Measurements from ENCODE around the gene TSLP. TPM values are rescaled to one million over a fixed set of nuclear protein-coding genes. Genes with fewer than 3 reads are reported as not detected.

TSLP gene
- total RNA-seq, 1 donor from 2014 or later: 2.0 TPM

DNA sequence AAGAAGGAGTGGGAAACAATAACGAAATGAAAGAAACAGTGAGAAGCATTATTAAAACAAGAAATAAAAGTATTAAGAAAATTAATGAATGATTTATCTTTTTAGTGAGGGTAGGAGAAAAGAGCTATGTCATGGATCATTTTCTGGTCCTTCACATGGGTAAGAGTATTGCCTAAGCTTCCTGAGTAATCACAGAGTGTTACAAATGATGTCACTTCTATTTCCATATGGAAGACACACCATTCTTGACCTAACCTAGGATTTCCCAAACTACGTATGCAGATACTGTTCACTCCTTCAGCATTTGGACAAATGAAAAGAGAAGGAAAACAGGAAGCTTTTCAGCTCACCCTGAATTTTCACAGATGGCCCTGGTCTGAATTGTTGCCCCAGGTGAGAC lies 3.3 kb upstream of the TSLP start:
- Histone ChIP-seq H3K27ac (no peak overlapping the region), H3K9me3 (no peaks in the 10 kb centered on the region), H3K36me3 (no peaks in the 10 kb centered on the region), H3K4me1 (no peaks in the 10 kb centered on the region), H3K4me3 (no peak overlapping the region), H3K27me3 (no peaks in the 10 kb centered on the region)
- TF ChIP-seq CTCF (IDR thresholded peaks at IDR 0.05) (no peak), POLR2AphosphoS5 (IDR thresholded peaks at IDR 0.05; ENCODE audit: insufficient read depth in 1 of 2, low read depth in 1 of 2) (no peak), POLR2A (IDR thresholded peaks at IDR 0.05) (no peak)
- DNase-seq (ENCODE audit: extremely low spot score in 2 of 2): no peak
- intact Hi-C loops (cut with DNase I): no loop called here

DNA sequence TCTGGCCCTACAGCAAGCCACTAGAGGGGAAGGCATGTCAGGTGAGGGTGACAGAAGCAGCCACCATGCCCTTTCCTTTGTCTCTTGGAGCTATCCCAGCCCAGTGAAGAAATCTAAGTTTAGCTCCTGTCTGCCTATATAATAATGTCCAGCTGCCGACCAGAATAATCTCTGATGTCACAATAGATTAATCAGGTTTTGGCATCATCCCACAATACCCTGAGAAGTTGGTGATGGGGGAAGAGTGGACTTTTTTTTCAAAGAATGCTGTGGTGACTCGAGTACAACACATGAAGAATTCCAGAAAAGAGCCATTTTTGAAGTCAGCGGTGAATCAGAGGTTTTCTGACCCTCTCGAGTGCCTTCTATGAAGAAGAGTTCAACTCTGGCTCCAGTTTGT lies 1.7 kb upstream of the TSLP start:
- H3K9me3 ChIP-seq: no peaks in the 10 kb centered on the region
- TF ChIP-seq CTCF (IDR thresholded peaks at IDR 0.05): no peak
- TF ChIP-seq POLR2AphosphoS5 (IDR thresholded peaks at IDR 0.05; ENCODE audit: insufficient read depth in 1 of 2, low read depth in 1 of 2): no peak
- TF ChIP-seq POLR2A (IDR thresholded peaks at IDR 0.05): no peak
- intact Hi-C loops (cut with DNase I): no loop called here
- H3K36me3 ChIP-seq: no peaks in the 10 kb centered on the region
- DNase-seq (ENCODE audit: extremely low spot score in 2 of 2): no peak
- no peaks in the 10 kb centered on the region for H3K27me3 ChIP-seq
- peaks cover 12% of the 10 kb centered on the region for H3K4me1 ChIP-seq
- no peak overlapping the region for H3K27ac ChIP-seq
- no peak overlapping the region for H3K4me3 ChIP-seq

DNA sequence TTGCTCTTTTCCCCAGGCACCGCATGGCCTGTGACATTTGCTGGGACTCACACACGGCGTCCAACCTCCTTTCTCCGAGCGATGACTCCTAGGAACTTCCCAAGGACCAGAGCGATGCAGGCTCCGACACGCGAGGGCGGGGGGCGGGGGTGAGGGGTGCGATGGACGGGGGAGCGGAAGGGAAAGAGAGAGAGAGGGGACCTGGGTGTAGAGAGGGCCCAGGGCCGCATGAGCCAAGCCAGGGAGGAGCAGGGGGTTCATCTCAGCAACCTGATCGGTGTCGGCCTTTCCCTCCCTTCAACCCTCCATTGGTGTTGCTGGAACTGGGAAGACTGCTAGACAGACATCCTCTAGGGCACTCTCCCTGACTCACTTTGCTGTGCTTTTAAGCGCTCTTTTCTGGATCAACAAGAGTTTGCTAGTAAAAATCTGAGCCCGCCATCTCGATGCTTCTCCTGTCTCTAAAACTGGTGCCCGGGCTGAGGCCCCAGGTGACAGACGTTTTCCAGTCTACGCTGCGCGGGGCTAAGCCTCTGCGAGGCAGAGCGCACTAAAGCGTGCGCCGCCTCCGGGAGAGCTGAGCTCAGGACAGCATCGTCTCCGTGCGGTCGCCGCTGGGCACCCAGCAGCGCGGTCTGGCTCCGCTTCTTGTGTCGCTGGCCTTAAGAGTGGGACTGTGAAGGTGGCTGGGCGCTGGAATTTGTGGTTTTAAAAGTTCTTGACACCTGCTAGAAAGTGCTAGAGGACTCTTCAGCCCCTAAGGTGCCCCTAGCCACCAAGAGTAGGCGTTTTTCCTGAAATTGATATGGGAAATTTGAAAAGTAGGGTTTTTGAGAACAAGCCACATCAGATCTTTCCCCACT lies 1.0 kb upstream of the TSLP start:
- no peak for TF ChIP-seq POLR2AphosphoS5 (IDR thresholded peaks at IDR 0.05; ENCODE audit: insufficient read depth in 1 of 2, low read depth in 1 of 2)
- TF ChIP-seq POLR2A (IDR thresholded peaks at IDR 0.05): no peak
- TF ChIP-seq CTCF (IDR thresholded peaks at IDR 0.05): no peak
- no peak for DNase-seq (ENCODE audit: extremely low spot score in 2 of 2)
- H3K27ac ChIP-seq: no peak overlapping the region
- peak overlapping the region in 1 of 2 donors; percentile 6 for H3K4me3 ChIP-seq
- no peaks in the 10 kb centered on the region for H3K27me3 ChIP-seq
- intact Hi-C loops (cut with DNase I): no loop called here
- H3K9me3 ChIP-seq: no peaks in the 10 kb centered on the region
- H3K36me3 ChIP-seq: no peaks in the 10 kb centered on the region
- H3K4me1 ChIP-seq: peaks cover 17% of the 10 kb centered on the region

- H3K9me3 ChIP-seq: no peaks in the 10 kb centered on the region
- peak overlapping the region; percentile 62 for H3K27ac ChIP-seq
- H3K4me3 ChIP-seq: peak overlapping the region; percentile 46 to 54
- DNase-seq (ENCODE audit: extremely low spot score in 2 of 2): no peak
- no peaks in the 10 kb centered on the region for H3K27me3 ChIP-seq
- peak in 1 of 2 donors; percentile 31 for TF ChIP-seq POLR2AphosphoS5 (IDR thresholded peaks at IDR 0.05; ENCODE audit: insufficient read depth in 1 of 2, low read depth in 1 of 2)
- no peak for TF ChIP-seq CTCF (IDR thresholded peaks at IDR 0.05)
- H3K4me1 ChIP-seq: peaks cover 17% of the 10 kb centered on the region
- intact Hi-C loops (cut with DNase I): no loop called here
- no peaks in the 10 kb centered on the region for H3K36me3 ChIP-seq
Observed at GRCh38 chr5:111072949-111073682, 1.6 kb downstream of the TSLP start.

- Histone ChIP-seq H3K36me3 (no peaks in the 10 kb centered on the region), H3K27me3 (no peaks in the 10 kb centered on the region), H3K4me1 (peaks cover 17% of the 10 kb centered on the region), H3K27ac (no peak overlapping the region), H3K4me3 (peak overlapping the region; percentile 46 to 54), H3K9me3 (no peaks in the 10 kb centered on the region)
- intact Hi-C loops (cut with DNase I): no loop called here
- TF ChIP-seq POLR2AphosphoS5 (IDR thresholded peaks at IDR 0.05; ENCODE audit: insufficient read depth in 1 of 2, low read depth in 1 of 2) (no peak), CTCF (IDR thresholded peaks at IDR 0.05) (no peak), POLR2A (IDR thresholded peaks at IDR 0.05) (no peak)
- DNase-seq (ENCODE audit: extremely low spot score in 2 of 2): no peak
Observed at GRCh38 chr5:111074244-111074643, 2.7 kb downstream of the TSLP start.
